BE2C (cell line): ENCODE data around the gene LSMEM2.
"Not testable (repeated sequence)": the region's sequence is repeated elsewhere in the genome, so short reads cannot be mapped to it uniquely, and the experiment has no call there.

Experiments used
- DNase-seq: peaks from one replicate; pipeline ENCODE4 v3.0.0-alpha.2; 2020
- H3K27me3 ChIP-seq: fragments of 250-450 bp; sonication (Bioruptor Pico); 2 replicates; pipeline ENCODE4 v1.5.1; 2020; ENCODE audit warnings: mild to moderate bottlenecking
- H3K36me3 ChIP-seq: fragments of 250-450 bp; sonication (Bioruptor Pico); 2 replicates; pipeline ENCODE4 v1.5.1; 2020; ENCODE audit warnings: mild to moderate bottlenecking
- H3K4me1 ChIP-seq: fragments of 250-450 bp; sonication (Bioruptor Pico); 2 replicates; pipeline ENCODE4 v1.5.1; 2020
- H3K4me3 ChIP-seq: 2 replicates; pipeline ENCODE4 v1.5.1; 2011; ENCODE audit warnings: low read depth, low read length
- H3K9me3 ChIP-seq: fragments of 250-450 bp; sonication (Bioruptor Pico); 2 replicates; pipeline ENCODE4 v1.5.1; 2020
- CTCF ChIP-seq: IDR thresholded peaks from 2 replicates; pipeline ENCODE4 v1.5.1; 2012; ENCODE audit warnings: mild to moderate bottlenecking, low read depth, low read length

The LSMEM2 gene

DNA sequence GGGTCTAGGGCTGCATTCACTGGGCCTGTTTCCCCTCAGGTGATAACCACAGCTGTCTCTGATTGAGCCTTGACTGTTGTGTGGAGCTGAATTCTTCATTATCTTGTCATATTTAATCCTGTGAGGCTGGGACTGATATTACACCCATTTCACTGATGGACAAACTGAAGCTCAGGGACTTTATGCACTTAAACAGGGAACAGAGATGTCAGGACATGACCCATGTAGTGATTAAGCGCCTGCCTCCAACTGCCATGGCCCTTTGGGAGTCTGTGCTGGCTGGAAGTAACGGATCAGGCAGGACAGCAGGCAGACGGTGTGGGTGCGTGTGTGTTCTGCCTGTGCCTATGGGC is 35.4 kb upstream of the LSMEM2 start:
- Histone ChIP-seq H3K4me1 (peaks cover 4% of the 10 kb centered on the region), H3K27me3 (no peaks in the 10 kb centered on the region)

GRCh38 chr3:50244813-50245212 is 34.1 kb upstream of the LSMEM2 start:
- not testable (repeated sequence) for H3K4me1 ChIP-seq, H3K9me3 ChIP-seq, H3K36me3 ChIP-seq, H3K4me3 ChIP-seq, H3K27me3 ChIP-seq, DNase-seq

More for the DNA sequence above, 35.4 kb upstream of the LSMEM2 start:
- Histone ChIP-seq H3K36me3 (no peaks in the 10 kb centered on the region), H3K9me3 (no peaks in the 10 kb centered on the region), H3K4me3 (no peak overlapping the region)
- DNase-seq = no peak
- TF ChIP-seq CTCF = no peak

DNA sequence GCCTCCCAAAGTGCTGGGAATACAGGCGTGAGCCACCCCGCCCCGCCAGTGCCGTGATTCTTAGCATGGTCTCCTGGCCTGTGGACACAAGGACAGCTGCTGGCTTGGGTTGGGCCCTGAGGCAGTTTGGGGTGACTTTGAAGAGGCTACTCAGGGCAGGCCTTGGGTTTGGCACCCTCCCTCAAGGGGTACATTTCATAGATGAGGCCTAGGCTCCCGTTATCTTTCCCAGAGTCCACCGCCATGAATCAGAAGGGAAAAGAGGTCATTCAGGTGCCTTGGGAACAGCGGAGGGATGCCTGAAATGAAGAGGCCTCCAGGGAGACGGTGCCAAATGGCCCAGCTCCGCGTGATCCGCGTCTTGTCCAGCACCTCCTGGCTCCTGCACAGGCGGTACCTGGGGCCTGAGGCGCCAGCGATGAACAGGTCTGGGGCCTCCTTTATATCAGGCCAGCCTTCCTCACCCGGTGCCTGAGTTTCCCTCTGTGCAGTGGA is 33.6 kb upstream of the LSMEM2 start:
- no peak overlapping the region for H3K4me3 ChIP-seq
- H3K4me1 ChIP-seq = peaks cover 4% of the 10 kb centered on the region
- TF ChIP-seq CTCF = no peak
- DNase-seq = no peak
- H3K36me3 ChIP-seq = no peaks in the 10 kb centered on the region
- no peaks in the 10 kb centered on the region for H3K27me3 ChIP-seq
- H3K9me3 ChIP-seq = no peaks in the 10 kb centered on the region

DNA sequence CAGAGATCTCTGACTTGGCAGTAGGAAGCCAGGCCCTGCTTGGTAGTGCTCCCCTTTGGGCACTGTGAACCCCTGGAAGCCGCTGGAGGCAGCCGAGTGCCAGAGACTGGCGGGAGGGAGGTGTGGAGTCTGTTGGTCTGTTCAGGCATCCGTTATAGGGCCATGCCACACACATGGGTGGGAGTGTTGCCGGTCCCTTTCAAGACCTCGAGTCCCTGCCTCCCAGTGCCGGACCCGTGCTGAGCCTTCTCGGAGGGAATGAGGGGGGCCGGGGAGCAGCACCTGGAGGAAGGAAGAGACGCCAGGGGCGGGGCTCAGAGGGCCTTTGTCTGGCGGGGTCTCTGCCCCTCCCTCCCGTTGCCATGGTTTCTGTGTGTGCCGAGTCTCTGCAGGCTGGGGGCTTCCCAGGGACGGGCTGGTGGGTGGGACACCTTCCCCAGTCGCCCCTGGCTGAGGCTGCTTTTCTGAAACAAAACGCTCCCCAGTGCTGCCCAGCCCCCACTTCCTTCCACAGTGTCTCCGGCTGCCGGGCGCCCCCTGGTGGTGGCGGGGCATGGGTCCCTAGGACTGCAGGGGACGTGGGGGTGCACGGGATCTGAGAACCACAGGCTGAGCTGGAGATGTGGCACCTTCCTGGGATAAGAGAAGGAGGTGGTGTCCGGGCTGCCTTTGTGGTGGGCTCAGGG is 32.9 kb upstream of the LSMEM2 start:
- peak; percentile 89 for DNase-seq
- Histone ChIP-seq H3K4me3 (peak overlapping the region; percentile 55), H3K36me3 (no peaks in the 10 kb centered on the region), H3K27me3 (no peaks in the 10 kb centered on the region), H3K9me3 (no peaks in the 10 kb centered on the region), H3K4me1 (peaks cover 4% of the 10 kb centered on the region)
- peak; percentile 81 for TF ChIP-seq CTCF

DNA sequence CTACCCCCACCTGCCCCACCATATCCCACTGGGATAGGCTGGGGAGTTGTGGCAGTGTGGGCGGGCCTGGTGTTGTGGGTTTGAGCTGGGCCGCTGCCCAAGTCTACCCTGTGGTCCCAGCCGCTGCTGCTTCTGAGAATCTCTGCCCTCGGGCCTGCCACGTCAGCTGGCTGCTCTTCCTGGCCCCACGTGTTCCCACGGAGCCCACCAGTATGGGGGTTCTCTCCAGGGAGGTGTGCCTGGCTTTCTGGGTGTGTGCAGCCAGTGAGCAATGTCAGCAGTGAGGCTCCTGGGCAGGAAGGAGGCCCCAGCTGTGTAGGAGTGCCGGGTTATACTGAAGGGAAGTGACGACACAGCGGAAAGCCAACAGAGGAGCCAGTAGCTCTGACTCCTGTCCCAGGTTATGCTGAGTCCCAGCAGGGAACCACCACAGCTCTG is 32.4 kb upstream of the LSMEM2 start:
- Histone ChIP-seq H3K4me3 (peak overlapping the region; percentile 55; the same call in 1 of the 2 replicates), H3K9me3 (no peaks in the 10 kb centered on the region), H3K27me3 (no peaks in the 10 kb centered on the region), H3K4me1 (peaks cover 4% of the 10 kb centered on the region), H3K36me3 (no peaks in the 10 kb centered on the region)
- no peak for TF ChIP-seq CTCF
- DNase-seq = no peak

DNA sequence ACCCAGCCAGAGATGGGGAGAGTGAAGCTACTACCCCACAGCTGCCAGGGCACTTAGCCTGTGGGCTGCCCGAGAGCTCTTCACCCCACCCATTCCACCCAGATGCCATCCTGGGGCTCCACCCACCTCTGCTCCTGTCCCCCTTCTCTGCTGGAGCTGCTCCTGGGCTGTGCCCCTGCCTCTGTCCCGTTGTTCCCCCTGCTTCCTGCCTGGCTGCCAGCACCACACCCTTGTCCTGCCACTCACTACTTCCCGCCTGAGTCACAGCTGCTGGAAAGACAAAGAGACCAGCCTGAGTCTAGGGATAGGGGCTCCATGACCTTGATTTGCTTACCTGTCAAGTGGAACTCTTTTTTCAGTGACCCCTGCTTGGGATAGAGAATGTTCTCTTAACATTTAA is 30.5 kb upstream of the LSMEM2 start:
- Histone ChIP-seq H3K27me3 (no peaks in the 10 kb centered on the region), H3K4me3 (no peak overlapping the region), H3K36me3 (no peaks in the 10 kb centered on the region), H3K9me3 (no peaks in the 10 kb centered on the region), H3K4me1 (peaks cover 4% of the 10 kb centered on the region)
- TF ChIP-seq CTCF = no peak
- DNase-seq = no peak
